ENCODE measurements around the gene INHBE.
"Not testable (repeated sequence)": the region's sequence is repeated elsewhere in the genome, so short reads cannot be mapped to it uniquely, and the experiment has no call there.

Gene INHBE

DNA sequence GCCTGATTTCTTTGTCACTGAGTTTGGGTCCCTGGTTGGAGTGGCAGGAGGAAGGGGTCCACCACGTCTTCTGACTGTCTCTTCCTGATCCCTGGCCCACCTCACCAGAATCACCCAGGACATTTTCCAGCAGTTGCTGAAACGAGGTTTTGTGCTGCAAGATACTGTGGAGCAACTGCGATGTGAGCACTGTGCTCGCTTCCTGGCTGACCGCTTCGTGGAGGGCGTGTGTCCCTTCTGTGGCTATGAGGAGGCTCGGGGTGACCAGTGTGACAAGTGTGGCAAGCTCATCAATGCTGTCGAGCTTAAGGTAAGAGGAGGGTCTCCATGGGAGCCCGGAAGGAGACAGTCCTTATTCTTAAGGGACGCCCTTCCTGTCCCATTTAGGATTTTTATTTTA, 45.1 kb downstream of the INHBE start:
- no peak for DNase-seq

DNA sequence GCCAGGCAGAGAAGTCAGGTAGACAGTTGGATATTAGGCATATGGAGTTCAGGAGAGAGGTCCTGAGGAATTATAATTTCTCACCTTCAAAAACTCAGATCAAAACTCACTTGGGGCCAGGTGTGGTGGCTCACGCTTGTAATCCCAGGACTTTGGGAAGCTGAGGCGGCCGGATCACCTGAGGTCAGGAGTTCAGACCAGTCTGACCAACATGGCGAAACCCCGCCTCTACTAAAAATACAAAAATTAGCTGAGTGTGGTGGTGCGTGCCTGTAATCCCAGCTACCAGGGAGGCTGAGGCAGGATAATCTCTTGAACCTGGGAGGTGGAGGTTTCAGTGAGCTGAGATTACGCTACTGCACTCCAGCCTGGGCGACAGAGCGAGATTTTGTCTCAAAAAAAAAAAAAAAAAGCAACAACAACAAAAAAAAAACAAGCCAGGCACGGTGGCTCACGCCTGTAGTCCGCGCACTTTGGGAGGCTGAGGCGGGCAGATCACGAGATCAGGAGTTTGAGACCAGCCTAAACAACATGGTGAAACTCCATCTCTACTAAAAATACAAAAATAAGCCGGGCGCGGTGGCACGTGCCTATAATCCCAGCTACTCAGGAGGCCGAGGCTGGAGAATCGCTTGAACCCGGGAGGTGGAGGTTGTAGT, 47.3 kb downstream of the INHBE start:
- DNase-seq, result not testable (repeated sequence)

DNA sequence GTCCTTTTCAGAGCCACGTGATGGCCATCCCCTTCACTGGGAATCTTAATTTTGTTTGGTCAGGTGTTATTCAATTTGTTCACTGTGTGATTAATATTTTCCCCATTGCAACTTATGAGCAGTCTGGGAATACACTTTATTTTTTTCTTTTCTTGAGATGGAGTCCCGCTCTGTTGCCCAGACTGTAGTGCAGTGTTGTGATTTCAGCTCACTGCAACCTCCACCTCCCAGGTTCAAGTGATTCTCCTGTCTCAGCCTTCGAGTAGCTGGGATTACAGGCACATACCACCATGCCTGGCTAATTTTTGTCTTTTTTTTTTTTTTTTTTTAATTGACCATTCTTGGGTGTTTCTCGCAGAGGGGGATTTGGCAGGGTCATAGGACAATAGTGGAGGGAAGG, 51.4 kb downstream of the INHBE start:
- DNase-seq, result not testable (repeated sequence)

All from CD4-positive, alpha-beta T cell treated with Interleukin-6 for 4 hours (primary cell).